Adipocyte (in vitro differentiated cells): ENCODE results near the gene RBFOX1.

ENCODE experiments used
- DNase-seq: peaks from one replicate; pipeline ENCODE4 v3.0.0-alpha.2; 2015; ENCODE audit warnings: low read depth
- H3K27me3 ChIP-seq: replicated peaks from 2 replicates; pipeline ENCODE4 v1.7.0; 2013; ENCODE audit warnings: mild to moderate bottlenecking, low read length, moderate library complexity; ENCODE audit not compliant: control insufficient read depth, insufficient read depth
- H3K36me3 ChIP-seq: 2 replicates; pipeline ENCODE4 v1.7.0; 2013; ENCODE audit warnings: low read length, mild to moderate bottlenecking, moderate library complexity; ENCODE audit not compliant: control insufficient read depth, insufficient read depth, severe bottlenecking
- H3K4me1 ChIP-seq: 2 replicates; pipeline ENCODE4 v1.7.0; 2013; ENCODE audit warnings: mild to moderate bottlenecking, low read length, moderate library complexity; ENCODE audit not compliant: control insufficient read depth, insufficient read depth
- H3K4me3 ChIP-seq: 2 replicates; pipeline ENCODE4 v1.7.0; 2013; ENCODE audit warnings: mild to moderate bottlenecking, low read length, moderate library complexity
- H3K9ac ChIP-seq: 2 replicates; pipeline ENCODE4 v1.7.0; 2013; ENCODE audit warnings: mild to moderate bottlenecking, low read length, moderate library complexity
- H3K9me3 ChIP-seq: 2 replicates; pipeline ENCODE4 v1.7.0; 2013; ENCODE audit warnings: mild to moderate bottlenecking, low read length, moderate library complexity; ENCODE audit not compliant: control insufficient read depth

RBFOX1 gene

DNA sequence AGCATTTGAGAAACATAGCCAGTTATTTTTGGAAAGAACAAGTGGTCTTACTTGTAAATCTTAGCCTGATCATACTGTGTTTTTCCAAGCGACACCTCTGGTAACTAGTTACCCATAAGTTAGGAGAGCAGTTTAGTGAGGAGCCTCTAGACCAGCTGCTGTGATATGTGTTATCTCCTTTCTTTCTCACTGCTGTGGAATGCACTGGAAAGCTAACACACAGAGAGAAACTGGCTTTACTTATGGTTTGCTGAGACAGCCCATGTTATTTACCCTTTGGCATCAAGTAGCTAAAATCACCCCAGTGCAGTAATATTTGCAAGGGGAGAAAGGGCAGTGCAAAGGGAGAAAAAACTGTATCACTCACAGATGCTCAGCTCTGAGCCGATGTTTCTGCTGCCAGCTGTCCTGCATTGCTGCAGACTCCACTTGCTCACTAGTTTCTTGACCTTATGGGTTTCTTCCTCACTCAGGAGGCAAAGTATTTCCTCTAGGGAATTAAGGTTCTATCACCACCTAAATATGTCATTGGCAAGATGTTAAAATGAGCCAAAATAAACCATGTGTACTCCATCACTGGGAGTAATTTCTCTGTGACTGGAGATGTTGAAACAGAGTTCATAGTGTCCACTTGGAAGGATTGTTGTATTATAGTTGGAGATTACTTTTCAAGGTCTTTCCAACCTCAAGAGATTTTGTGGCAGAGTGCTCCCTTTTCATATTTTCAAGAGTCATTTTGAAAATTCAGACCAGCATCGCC, 2.3 kb downstream of the RBFOX1 start:
- Histone ChIP-seq H3K9me3 (no peaks in the 10 kb centered on the region), H3K4me1 (no peaks in the 10 kb centered on the region), H3K36me3 (no peaks in the 10 kb centered on the region), H3K9ac (no peak overlapping the region), H3K27me3 (no peaks in the 10 kb centered on the region), H3K4me3 (no peak overlapping the region)
- DNase-seq: no peak

DNA sequence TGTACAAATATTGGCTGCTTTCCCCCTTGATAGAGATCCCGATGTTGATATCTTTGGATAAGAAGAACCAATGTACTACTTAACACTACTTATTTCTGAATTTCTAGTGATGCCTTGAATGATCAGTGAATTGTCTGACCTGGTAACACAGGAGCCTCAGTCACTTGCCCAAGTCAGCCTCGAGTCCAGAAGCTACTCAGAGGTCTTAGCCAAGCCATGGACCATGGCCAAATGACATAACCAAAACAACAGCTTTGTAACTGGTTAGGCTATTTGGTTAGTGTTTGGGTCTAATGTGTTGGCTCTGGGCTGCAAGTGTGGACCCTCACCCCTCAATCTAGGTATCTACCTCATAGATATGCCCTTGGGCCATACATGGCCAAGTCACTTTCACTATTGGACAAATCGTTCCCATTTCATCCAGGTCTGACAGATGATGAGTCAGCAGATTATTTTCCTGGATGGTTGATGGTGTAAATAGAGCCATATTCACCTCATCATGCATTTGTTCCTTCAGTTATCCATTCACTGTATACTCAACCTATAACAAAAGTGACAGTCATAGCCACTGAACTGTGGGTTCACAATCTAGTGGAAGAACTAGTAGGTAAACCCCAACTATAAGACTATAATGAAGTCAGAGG, 3.5 kb downstream of the RBFOX1 start:
- no peaks in the 10 kb centered on the region for H3K27me3 ChIP-seq
- DNase-seq: no peak
- no peak overlapping the region for H3K9ac ChIP-seq
- no peak overlapping the region for H3K4me3 ChIP-seq
- no peaks in the 10 kb centered on the region for H3K9me3 ChIP-seq
- H3K36me3 ChIP-seq: no peaks in the 10 kb centered on the region
- no peaks in the 10 kb centered on the region for H3K4me1 ChIP-seq

DNA sequence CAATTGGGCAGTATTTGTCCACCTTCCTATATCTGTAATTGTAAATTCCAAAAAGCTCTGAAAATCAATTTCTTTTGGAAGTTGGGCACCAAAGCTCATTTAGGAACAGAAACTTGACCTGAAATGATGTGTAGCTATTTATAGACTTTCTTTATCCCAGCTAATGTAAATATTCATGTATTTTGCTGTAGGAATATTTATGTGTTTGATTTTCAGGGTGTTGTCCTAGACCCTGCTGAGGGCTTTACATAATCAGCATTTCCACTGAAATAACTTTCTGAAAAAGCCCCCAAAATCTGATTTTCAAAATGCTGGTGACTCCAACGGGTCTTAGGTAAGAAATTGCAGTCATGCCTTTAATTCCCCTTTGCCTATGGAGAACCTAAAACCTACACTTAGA, 4.1 kb downstream of the RBFOX1 start:
- no peak overlapping the region for H3K9ac ChIP-seq

DNA sequence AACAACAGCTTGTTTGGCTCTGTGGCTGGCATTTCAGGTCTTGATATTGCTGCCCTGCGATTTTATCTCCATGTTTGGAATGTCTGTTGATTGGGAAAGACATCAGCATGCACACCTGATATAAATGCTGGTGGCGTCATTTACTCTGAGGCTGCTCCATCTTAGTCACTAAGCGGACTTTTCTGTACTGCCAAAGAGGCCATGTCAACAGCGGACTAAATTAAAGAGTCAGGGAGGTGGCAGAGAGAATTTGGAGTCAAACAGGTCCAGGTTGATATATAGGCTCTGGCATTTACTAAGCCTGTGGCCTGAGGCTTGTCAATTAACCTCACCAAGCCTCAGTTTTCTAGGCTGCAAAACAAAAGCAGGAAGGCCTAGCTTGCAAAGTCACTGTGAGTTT, 6.2 kb downstream of the RBFOX1 start:
- no peaks in the 10 kb centered on the region for H3K9me3 ChIP-seq
- no peak overlapping the region for H3K9ac ChIP-seq
- H3K36me3 ChIP-seq: no peaks in the 10 kb centered on the region
- H3K4me1 ChIP-seq: no peaks in the 10 kb centered on the region
- no peak overlapping the region for H3K4me3 ChIP-seq
- H3K27me3 ChIP-seq: no peaks in the 10 kb centered on the region
- DNase-seq: no peak

More for the DNA sequence above, 4.1 kb downstream of the RBFOX1 start:
- Histone ChIP-seq H3K36me3 (no peaks in the 10 kb centered on the region), H3K9me3 (no peaks in the 10 kb centered on the region), H3K27me3 (no peaks in the 10 kb centered on the region), H3K4me3 (no peak overlapping the region), H3K4me1 (no peaks in the 10 kb centered on the region)
- DNase-seq: no peak

DNA sequence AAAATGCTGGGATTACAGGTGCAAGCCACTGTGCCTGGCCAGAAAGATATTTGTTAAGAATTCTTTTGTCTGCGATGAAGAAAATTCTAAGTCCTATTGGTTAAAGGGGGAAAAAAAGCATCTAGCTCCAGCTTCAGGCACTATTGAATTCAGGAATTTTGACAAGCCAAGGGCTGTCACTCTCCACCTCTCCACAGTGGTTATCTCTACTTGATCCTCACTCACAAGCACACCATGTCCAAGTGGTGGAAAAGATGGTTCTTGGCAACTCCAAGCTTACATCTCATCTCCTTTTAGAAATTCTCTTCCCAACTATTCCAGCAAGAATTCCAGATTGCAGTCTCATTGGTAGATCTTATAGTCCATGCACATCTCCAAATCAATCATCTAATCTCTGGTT, 7.1 kb downstream of the RBFOX1 start:
- Histone ChIP-seq H3K4me3 (no peak overlapping the region), H3K27me3 (no peaks in the 10 kb centered on the region), H3K36me3 (no peaks in the 10 kb centered on the region), H3K4me1 (no peaks in the 10 kb centered on the region), H3K9ac (no peak overlapping the region), H3K9me3 (no peaks in the 10 kb centered on the region)
- no peak for DNase-seq

DNA sequence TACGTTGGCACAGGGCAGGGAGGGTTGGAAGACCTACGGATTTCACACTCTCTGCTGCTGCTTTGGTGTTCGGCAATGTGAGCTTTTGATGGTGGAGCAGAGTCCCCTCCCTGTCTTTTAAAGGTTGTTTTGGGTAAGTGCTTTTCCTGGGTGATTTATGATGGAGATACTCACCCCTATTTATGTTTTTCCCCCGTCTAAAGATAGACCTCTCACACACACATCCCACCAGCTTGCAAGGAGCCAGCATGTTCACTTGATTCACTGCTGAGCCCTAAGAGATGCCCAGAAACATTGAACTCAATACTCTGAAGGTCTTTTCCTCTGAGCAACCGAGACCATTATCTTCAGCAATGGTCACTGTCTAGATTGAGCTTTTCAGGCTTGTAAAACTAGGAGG, 8.3 kb downstream of the RBFOX1 start:
- no peaks in the 10 kb centered on the region for H3K9me3 ChIP-seq
- H3K4me1 ChIP-seq: no peaks in the 10 kb centered on the region
- H3K27me3 ChIP-seq: no peaks in the 10 kb centered on the region
- DNase-seq: no peak
- no peak overlapping the region for H3K9ac ChIP-seq
- H3K4me3 ChIP-seq: no peak overlapping the region
- no peaks in the 10 kb centered on the region for H3K36me3 ChIP-seq

GRCh38 chr16:7342598-7342997, 10.0 kb downstream of the RBFOX1 start:
- Histone ChIP-seq H3K27me3 (no peaks in the 10 kb centered on the region), H3K4me3 (no peak overlapping the region), H3K36me3 (no peaks in the 10 kb centered on the region), H3K4me1 (no peaks in the 10 kb centered on the region), H3K9ac (no peak overlapping the region), H3K9me3 (no peaks in the 10 kb centered on the region)
- no peak for DNase-seq

GRCh38 chr16:7343243-7343642, 10.6 kb downstream of the RBFOX1 start:
- Histone ChIP-seq H3K9ac (no peak overlapping the region), H3K4me1 (no peaks in the 10 kb centered on the region), H3K4me3 (no peak overlapping the region), H3K36me3 (no peaks in the 10 kb centered on the region), H3K27me3 (no peaks in the 10 kb centered on the region), H3K9me3 (no peaks in the 10 kb centered on the region)
- no peak for DNase-seq

DNA sequence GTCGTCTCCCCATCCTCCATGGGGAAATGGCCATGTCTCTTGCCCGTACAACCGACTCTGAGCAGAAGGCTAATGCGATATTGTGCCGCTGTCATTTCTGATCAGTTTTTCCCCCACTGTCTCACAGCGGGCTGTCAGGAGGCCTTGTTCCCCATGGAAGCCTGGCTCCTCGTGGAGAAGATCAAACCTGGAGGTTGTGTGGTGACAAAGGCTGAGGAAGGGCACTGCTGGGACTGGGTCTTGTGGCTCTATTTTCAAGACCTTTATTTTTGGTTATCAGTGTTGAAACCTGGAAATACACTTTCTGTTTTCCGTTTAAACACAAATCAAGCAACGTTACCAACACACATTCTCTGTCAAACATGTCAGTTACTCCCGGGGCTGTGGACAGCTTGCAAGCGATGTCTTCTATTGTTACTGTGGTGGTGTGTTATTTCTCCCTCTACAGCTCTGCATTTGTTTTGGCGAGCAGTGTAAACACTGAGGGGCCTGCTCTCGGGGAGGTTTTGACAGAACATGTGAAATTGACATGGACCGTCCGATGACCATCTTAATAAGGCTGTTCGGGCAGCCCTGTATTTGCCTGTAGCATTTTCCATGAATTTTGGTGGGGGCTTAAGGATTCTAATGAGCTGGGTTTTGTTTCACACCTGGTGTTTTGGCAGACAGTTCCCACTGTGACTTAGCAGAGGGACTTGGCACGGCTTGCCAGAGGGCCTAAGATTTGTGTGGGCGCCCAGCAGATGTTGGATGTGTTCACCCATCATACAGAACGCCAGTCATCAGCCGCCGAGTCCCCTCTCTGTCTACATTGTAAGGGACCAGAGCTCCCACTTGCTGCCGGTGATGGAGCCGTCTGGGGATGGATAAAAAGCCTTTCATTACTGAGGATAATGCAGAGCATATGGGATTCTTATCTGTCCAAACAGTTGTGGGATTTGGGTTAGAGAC, 12.5 kb downstream of the RBFOX1 start:
- Histone ChIP-seq H3K9ac (no peak overlapping the region), H3K27me3 (no peaks in the 10 kb centered on the region), H3K36me3 (no peaks in the 10 kb centered on the region), H3K9me3 (no peaks in the 10 kb centered on the region), H3K4me3 (no peak overlapping the region), H3K4me1 (no peaks in the 10 kb centered on the region)
- no peak for DNase-seq

- H3K27me3 ChIP-seq: no peaks in the 10 kb centered on the region
- H3K36me3 ChIP-seq: no peaks in the 10 kb centered on the region
- no peak for DNase-seq
- H3K9me3 ChIP-seq: no peaks in the 10 kb centered on the region
- no peaks in the 10 kb centered on the region for H3K4me1 ChIP-seq
- no peak overlapping the region for H3K4me3 ChIP-seq
- H3K9ac ChIP-seq: no peak overlapping the region
Observed at GRCh38 chr16:7350806-7351205, 18.2 kb downstream of the RBFOX1 start.
